Lower lobe of right lung (tissue), 2 donors: ENCODE results near the gene DPM2. TPM values are rescaled to one million over a fixed set of nuclear protein-coding genes. Genes with fewer than 3 reads are reported as not detected.

ENCODE experiments used
- ATAC-seq, 2 donors: fragments of 200-7000 bp; cut with Tn5 transposase; one replicate each; pipeline ENCODE4 v1.9.1; 2020 to 2022; ENCODE audit warnings: mild to moderate bottlenecking in 2 of 2, moderate library complexity in 2 of 2
- DNase-seq: peaks from one replicate; pipeline ENCODE4 v3.0.0-alpha.2; 2020
- H3K27ac ChIP-seq: fragments of 200-600 bp; one replicate; pipeline ENCODE4 v1.8.0; 2022
- H3K27me3 ChIP-seq: fragments of 200-600 bp; one replicate; pipeline ENCODE4 v1.8.0; 2022; ENCODE audit warnings: low read depth
- H3K36me3 ChIP-seq: fragments of 200-600 bp; one replicate; pipeline ENCODE4 v1.8.0; 2022; ENCODE audit warnings: mild to moderate bottlenecking
- H3K4me1 ChIP-seq: fragments of 200-600 bp; one replicate; pipeline ENCODE4 v1.8.0; 2022
- H3K4me3 ChIP-seq: fragments of 200-600 bp; one replicate; pipeline ENCODE4 v1.8.0; 2022; ENCODE audit warnings: mild to moderate bottlenecking
- H3K9me3 ChIP-seq: fragments of 200-600 bp; one replicate; pipeline ENCODE4 v1.8.0; 2022
- CTCF ChIP-seq: fragments of 200-600 bp; IDR thresholded peaks from one replicate; pipeline ENCODE4 v1.8.0; 2022; ENCODE audit warnings: antibody characterized with exemption, mild to moderate bottlenecking
- intact Hi-C: fragments of 100-400 bp; cut with DNase I; formaldehyde crosslinking; loops from one replicate; pipeline ENCODE4 v1.11.0; 2022
- long read RNA-seq: library from polyadenylated mRNA; unstranded; transcript quantifications from one replicate; pipeline ENCODE4 v2.0.0, GENCODE V29; 2021
- total RNA-seq: library from RNA; stranded (reverse); fragmentation: NEBNext Ultra II Directional; extraction: Animal tissue kit (Norgen Biotek cat#: 25700); gene quantifications from one replicate; pipeline ENCODE4 v1.2.1, GENCODE V29; 2021
- donor health status: DM: no; HTN: yes; CAD: no; lungs with severe emphysema.

Gene DPM2
- total RNA-seq = 33.7 TPM
- long read RNA-seq, transcript DPM2-203 (3 exons, 928 nt) = minor isoform, 11 of 94 reads
- long read RNA-seq, transcript DPM2-205 (3 exons, 1,662 nt) = minor isoform, 19 of 94 reads
- long read RNA-seq, transcript DPM2-201 (4 exons, 1,542 nt) = major isoform, 46 of 94 reads
- long read RNA-seq, partial matches to known transcripts = 8 of 94 reads
- long read RNA-seq, other reads (novel, unspliced or antisense) = 9 of 94 reads

GRCh38 chr9:127937388-127938297, at the start of gene DPM2:
Gene DPM2 (minus strand): TSS chr9:127937854. CDS start chr9:127937820, 34 bp downstream.
- peak within 1 kb of the TSS; percentile 70 for H3K27ac ChIP-seq
- intact Hi-C loops = no loop called here
- peaks cover 16% of the 10 kb centered on the region for H3K36me3 ChIP-seq
- peak within 1 kb of the TSS; percentile 88 for H3K4me3 ChIP-seq
- DNase-seq (peak; percentile 89), ATAC-seq (peak; percentile 89 to 92)
- no peaks in the 10 kb centered on the region for H3K9me3 ChIP-seq
- peaks cover 37% of the 10 kb centered on the region for H3K4me1 ChIP-seq
- H3K27me3 ChIP-seq = no peaks in the 10 kb centered on the region
- TF ChIP-seq CTCF = no peak

GRCh38 chr9:127987103-127987614, 49.5 kb upstream of the DPM2 start:
- H3K4me3 ChIP-seq = no peak overlapping the region
- no peaks in the 10 kb centered on the region for H3K36me3 ChIP-seq
- TF ChIP-seq CTCF = no peak
- H3K27ac ChIP-seq = no peak overlapping the region
- intact Hi-C loops = no loop called here
- H3K4me1 ChIP-seq = no peaks in the 10 kb centered on the region
- no peaks in the 10 kb centered on the region for H3K9me3 ChIP-seq
- no peaks in the 10 kb centered on the region for H3K27me3 ChIP-seq
- ATAC-seq = no peak
- no peak for DNase-seq

- Histone ChIP-seq H3K9me3 (no peaks in the 10 kb centered on the region), H3K36me3 (no peaks in the 10 kb centered on the region), H3K4me1 (peaks cover 10% of the 10 kb centered on the region), H3K27ac (no peak overlapping the region), H3K27me3 (no peaks in the 10 kb centered on the region), H3K4me3 (no peak overlapping the region)
- ATAC-seq (no peak), DNase-seq (no peak)
- no peak for TF ChIP-seq CTCF
- intact Hi-C loops = no loop called here
Measured at GRCh38 chr9:127985011-127985410, 47.4 kb upstream of the DPM2 start.

- Histone ChIP-seq H3K27ac (no peak overlapping the region), H3K9me3 (no peaks in the 10 kb centered on the region), H3K4me3 (no peak overlapping the region), H3K27me3 (no peaks in the 10 kb centered on the region), H3K4me1 (peaks cover 22% of the 10 kb centered on the region), H3K36me3 (no peaks in the 10 kb centered on the region)
- DNase-seq (no peak), ATAC-seq (no peak)
- TF ChIP-seq CTCF = no peak
- intact Hi-C loops = no loop called here
Measured at GRCh38 chr9:127983847-127984289, 46.2 kb upstream of the DPM2 start.

GRCh38 chr9:127982912-127983311, 45.3 kb upstream of the DPM2 start:
- no peak for TF ChIP-seq CTCF
- ATAC-seq (no peak), DNase-seq (no peak)
- no peak overlapping the region for H3K4me3 ChIP-seq
- intact Hi-C loops = no loop called here
- H3K27me3 ChIP-seq = no peaks in the 10 kb centered on the region
- no peaks in the 10 kb centered on the region for H3K36me3 ChIP-seq
- H3K9me3 ChIP-seq = no peaks in the 10 kb centered on the region
- no peak overlapping the region for H3K27ac ChIP-seq
- H3K4me1 ChIP-seq = peaks cover 31% of the 10 kb centered on the region
